ENCODE results near the gene DAZ2.
"Not testable (repeated sequence)": the region's sequence is repeated elsewhere in the genome, so short reads cannot be mapped to it uniquely, and the experiment has no call there.

DAZ2 gene, protein sequence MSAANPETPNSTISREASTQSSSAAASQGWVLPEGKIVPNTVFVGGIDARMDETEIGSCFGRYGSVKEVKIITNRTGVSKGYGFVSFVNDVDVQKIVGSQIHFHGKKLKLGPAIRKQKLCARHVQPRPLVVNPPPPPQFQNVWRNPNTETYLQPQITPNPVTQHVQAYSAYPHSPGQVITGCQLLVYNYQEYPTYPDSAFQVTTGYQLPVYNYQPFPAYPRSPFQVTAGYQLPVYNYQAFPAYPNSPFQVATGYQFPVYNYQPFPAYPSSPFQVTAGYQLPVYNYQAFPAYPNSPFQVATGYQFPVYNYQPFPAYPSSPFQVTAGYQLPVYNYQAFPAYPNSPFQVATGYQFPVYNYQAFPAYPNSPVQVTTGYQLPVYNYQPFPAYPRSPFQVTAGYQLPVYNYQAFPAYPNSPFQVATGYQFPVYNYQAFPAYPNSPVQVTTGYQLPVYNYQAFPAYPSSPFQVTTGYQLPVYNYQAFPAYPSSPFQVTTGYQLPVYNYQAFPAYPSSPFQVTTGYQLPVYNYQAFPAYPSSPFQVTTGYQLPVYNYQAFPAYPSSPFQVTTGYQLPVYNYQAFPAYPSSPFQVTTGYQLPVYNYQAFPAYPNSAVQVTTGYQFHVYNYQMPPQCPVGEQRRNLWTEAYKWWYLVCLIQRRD

DNA sequence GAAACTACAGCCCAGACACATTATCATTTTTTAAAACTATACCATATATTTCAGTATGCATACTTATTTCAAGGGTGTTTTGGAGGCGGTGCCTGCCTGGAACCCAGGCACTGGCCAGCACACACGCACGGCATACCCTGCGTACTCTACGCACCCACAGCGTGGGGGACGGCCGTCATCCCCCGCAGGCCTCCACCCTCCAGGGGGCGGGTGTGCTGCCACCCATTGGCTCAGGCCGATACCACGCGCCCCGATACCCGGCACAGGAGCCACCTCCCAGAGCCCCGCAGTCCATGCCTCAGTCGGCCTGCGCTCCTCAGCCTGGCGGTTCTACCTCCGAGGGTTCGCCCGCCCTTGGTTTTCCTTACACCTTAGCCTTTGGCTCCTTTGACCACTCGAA lies at the start of gene DAZ2:
Gene DAZ2, plus strand, starts transcription at position 301 of the 400 bp plus-strand sequence. CDS start 208 bp downstream, outside the sequence.
- FAIRE-seq: not testable (repeated sequence)

DNA sequence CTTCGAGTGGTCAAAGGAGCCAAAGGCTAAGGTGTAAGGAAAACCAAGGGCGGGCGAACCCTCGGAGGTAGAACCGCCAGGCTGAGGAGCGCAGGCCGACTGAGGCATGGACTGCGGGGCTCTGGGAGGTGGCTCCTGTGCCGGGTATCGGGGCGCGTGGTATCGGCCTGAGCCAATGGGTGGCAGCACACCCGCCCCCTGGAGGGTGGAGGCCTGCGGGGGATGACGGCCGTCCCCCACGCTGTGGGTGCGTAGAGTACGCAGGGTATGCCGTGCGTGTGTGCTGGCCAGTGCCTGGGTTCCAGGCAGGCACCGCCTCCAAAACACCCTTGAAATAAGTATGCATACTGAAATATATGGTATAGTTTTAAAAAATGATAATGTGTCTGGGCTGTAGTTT lies 20.4 kb upstream of the DAZ2 start, which contains the start of gene DAZ1:
Gene DAZ1, minus strand, starts transcription at position 101 of the 400 bp plus-strand sequence. CDS start 208 bp downstream, outside the sequence.
- not testable (repeated sequence) for FAIRE-seq

DNA sequence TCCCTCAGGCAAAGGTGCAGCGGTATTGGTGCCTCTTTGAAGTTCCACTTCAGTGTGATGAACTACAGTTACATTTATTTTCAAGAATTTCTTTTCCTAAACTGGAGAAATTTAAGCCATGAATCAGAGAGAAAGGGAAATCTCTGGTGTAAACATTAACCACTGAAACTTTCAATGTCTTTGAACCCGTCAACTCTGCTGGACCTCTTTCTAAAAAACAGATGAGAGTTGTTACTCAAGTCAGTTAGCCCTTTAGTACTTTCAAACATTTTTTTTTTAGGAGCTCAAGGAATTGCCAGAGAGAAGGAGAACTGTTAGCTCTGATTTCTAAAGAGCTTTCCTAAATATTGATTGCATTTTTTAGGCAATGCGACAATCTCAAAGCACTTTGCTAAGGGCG lies 11.9 kb upstream of the DAZ2 start:
- FAIRE-seq: not testable (repeated sequence)

DNA sequence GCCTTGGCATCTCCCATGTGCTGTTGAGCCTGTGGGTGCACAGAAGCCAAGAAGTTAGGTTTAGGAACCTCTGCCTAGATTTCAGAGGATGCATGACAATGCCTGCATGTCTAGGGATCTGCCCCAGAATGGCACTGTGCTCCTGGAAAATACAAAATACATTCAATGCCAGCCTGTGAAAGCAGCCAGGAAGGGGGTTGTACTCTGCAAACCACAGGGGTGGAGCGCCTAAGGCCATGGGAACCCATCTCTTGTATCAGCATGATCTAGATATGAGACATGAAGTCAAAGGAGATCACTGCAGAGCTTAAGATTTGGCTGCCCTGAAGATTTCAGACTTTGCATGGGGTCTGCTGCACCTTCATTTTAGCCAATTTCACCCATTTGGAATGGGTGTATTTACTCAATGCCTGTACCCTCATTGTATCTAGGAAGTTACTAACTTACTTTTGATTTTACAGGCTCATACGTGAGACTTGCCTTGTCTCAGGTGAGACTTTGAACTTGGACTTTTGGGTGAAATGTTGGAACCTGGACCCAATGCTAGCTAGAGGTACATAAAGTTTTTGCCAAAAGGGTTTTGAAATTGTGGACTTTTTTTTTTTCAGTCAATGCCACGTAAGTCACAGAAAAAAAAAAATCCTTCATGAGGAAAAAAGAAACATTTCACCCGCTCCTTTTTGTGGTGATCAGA lies 9.4 kb upstream of the DAZ2 start:
- not testable (repeated sequence) for FAIRE-seq

DNA sequence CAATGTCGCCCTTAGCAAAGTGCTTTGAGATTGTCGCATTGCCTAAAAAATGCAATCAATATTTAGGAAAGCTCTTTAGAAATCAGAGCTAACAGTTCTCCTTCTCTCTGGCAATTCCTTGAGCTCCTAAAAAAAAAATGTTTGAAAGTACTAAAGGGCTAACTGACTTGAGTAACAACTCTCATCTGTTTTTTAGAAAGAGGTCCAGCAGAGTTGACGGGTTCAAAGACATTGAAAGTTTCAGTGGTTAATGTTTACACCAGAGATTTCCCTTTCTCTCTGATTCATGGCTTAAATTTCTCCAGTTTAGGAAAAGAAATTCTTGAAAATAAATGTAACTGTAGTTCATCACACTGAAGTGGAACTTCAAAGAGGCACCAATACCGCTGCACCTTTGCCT lies 8.7 kb upstream of the DAZ2 start:
- FAIRE-seq: not testable (repeated sequence)

Data from endometrium (tissue), 2 donors.